Peyer's patch (tissue), 4 donors: ENCODE measurements around the gene PTPRE. TPM values are rescaled to one million over a fixed set of nuclear protein-coding genes. Genes with fewer than 3 reads are reported as not detected.

Experiments
- DNase-seq, 3 donors: peaks; one replicate each; pipeline ENCODE4 v3.0.0-alpha.2; 2017 to 2019
- H3K27ac ChIP-seq, 4 donors: fragments of 200-600 bp; sonication (generic); one replicate each; pipeline ENCODE4 v1.5.1; 2016 to 2019
- H3K27me3 ChIP-seq, 2 donors: fragments of 200-600 bp; sonication (generic); one replicate each; pipeline ENCODE4 v1.5.1; 2019
- H3K36me3 ChIP-seq, 3 donors: fragments of 200-600 bp; sonication (generic); one replicate each; pipeline ENCODE4 v1.5.1; 2016 to 2019
- H3K4me1 ChIP-seq, 4 donors: fragments of 200-600 bp; sonication (generic); one replicate each; pipeline ENCODE4 v1.5.1; 2016 to 2019
- H3K4me3 ChIP-seq, 4 donors: fragments of 200-600 bp; sonication (generic); 1 replicate in 3 of 4; 2 replicates in 1 of 4; pipeline ENCODE4 v1.5.1; 2016 to 2019; ENCODE audit warnings: mild to moderate bottlenecking in 1 of 4
- H3K9me3 ChIP-seq, 4 donors: fragments of 200-600 bp; sonication (generic); one replicate each; pipeline ENCODE4 v1.5.1; 2016 to 2019; ENCODE audit warnings: mild to moderate bottlenecking in 1 of 4
- CTCF ChIP-seq, 6 experiments: fragments of 450-650 bp in 4 of 6; fragments of 200-600 bp in 2 of 6; sonication (generic) in 1 of 6; IDR thresholded peaks; one replicate each; pipeline ENCODE4 v1.5.1; 2017 to 2019; ENCODE audit warnings: antibody characterized with exemption in 6 of 6, mild to moderate bottlenecking in 3 of 6, moderate library complexity in 1 of 6
- POLR2A ChIP-seq, 2 donors: fragments of 450-650 bp; IDR thresholded peaks; one replicate each; pipeline ENCODE4 v1.5.1; 2017; ENCODE audit warnings: antibody characterized with exemption in 2 of 2, mild to moderate bottlenecking in 2 of 2, moderate library complexity in 2 of 2
- total RNA-seq, 4 donors: library from RNA; depleted of rRNA; stranded (reverse); fragments of >200 nt; gene quantifications; one replicate each; pipeline ENCODE4 v1.1.0, GENCODE V29; 2016

Gene PTPRE
- total RNA-seq, 4 donors from 2014 or later = 24.0 to 48.7 (median 35.4) TPM

DNA sequence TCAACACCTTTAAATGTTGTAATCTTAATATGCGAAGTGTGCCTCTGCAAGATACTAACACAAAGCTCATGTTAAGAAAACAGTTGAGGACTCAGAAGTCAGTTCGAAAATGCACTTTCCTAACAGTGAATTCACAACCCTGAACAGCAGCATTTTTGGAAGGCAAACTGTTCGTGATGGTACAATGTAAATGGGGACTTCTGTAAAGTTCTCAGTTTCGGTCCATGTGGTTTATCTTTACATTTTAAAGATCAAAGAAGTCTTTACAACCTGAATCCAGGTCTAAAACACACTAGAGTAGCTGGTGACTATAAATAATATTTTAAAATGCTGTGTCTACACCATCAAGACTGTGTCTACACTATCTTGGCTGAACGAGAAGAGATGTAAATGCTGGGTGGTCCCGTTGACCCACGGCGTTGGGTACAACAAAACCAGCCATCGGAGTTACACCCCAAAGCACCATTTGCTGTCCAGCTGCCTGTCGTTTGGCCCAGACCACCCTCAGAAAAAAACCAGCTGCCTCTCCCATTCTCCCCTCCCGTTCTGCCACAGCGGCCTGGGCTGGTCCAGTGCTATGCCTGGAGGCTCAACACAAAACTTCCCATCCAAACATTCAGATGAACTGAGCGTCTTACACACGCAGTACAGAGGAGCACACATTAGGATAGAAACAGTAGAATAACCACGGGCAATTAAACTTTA is 176.4 kb downstream of the PTPRE start:
- Histone ChIP-seq H3K36me3 (peaks cover 0 to 36% (median 0%) of the 10 kb centered on the region in 3 donors), H3K4me3 (no peak overlapping the region), H3K27me3 (no peaks in the 10 kb centered on the region), H3K27ac (no peak overlapping the region), H3K9me3 (no peaks in the 10 kb centered on the region), H3K4me1 (no peaks in the 10 kb centered on the region)
- TF ChIP-seq POLR2A (IDR thresholded peaks at IDR 0.05) (no peak), CTCF (IDR thresholded peaks at IDR 0.05) (no peak)
- DNase-seq = peak in 2 of 3 donors; percentile 15 to 35

GRCh38 chr10:128084364-128084763 is 177.5 kb downstream of the PTPRE start:
- H3K36me3 ChIP-seq = peaks cover 0 to 26% (median 0%) of the 10 kb centered on the region in 3 donors
- no peak overlapping the region for H3K27ac ChIP-seq
- peak in 2 of 3 donors; percentile 15 to 34 for DNase-seq
- TF ChIP-seq CTCF (IDR thresholded peaks at IDR 0.05) = no peak
- TF ChIP-seq POLR2A (IDR thresholded peaks at IDR 0.05) = no peak
- H3K4me1 ChIP-seq = no peaks in the 10 kb centered on the region
- no peaks in the 10 kb centered on the region for H3K9me3 ChIP-seq
- no peak overlapping the region for H3K4me3 ChIP-seq
- H3K27me3 ChIP-seq = no peaks in the 10 kb centered on the region

DNA sequence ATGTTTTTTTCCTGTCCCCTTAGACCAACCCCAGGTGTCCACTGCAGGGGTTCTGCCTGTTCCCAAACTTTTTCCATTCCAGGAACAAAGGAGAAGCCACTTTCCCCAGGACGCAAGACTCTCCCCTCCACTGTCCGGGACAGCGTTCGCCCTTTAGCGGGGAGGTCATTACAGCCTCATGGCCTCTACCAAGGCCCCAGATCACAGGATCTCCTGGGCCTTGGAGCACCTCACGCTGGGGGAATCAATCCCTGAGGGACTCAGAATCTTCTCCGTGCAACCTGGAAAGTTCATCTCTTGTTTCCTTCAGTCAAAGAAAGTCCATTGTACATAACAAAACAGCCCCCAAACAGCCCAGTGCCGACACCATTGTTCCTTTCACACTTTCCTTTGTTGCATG is 178.1 kb downstream of the PTPRE start:
- Histone ChIP-seq H3K9me3 (no peaks in the 10 kb centered on the region), H3K4me1 (no peaks in the 10 kb centered on the region), H3K27ac (no peak overlapping the region), H3K36me3 (peaks cover 0 to 20% (median 0%) of the 10 kb centered on the region in 3 donors), H3K27me3 (no peaks in the 10 kb centered on the region), H3K4me3 (no peak overlapping the region)
- TF ChIP-seq CTCF (IDR thresholded peaks at IDR 0.05) = no peak
- no peak for TF ChIP-seq POLR2A (IDR thresholded peaks at IDR 0.05)
- peak in 1 of 3 donors; percentile 20 for DNase-seq

DNA sequence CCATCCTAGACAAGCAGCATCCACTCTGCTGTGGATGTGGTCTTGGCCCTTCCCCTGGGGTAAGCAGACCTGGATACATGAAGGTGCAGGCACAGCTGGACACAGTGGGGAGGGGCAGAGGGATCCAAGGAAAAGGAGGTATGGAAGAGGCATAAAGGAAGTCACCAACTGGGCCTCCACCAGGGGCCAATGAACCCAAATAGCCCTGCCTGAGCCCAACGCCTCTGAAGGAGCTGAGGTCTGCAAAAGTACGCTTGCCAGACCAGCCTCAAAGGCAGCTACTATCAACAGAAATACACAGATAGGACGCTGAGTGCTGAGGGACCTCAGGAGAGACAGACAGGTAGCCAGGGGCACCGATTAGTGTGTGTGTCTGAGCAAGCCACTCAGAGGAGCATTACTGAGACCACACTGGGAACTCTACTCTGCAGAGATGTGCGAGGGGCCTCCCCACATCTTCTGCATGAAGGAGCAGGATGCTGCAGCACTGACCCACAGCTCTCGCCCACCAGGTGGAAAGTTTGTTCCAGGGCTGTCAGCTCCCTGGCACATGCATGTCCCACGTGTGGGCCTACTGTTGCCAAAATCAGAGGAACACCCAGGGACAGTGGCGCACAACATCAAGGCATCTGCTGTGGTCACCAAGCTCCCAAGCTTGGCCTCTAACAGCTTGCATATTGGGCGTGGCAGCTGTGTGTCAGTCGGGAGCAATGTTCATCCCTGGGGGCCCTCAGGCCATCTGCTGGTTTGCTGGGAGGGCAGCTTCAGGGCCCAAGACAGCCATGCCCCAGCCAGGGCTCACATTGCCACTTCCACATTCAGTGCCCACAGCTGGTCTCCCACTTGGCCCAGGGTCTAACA is 179.3 kb downstream of the PTPRE start:
- no peak for DNase-seq
- H3K27ac ChIP-seq = no peak overlapping the region

More for the DNA sequence above, 179.3 kb downstream of the PTPRE start:
- TF ChIP-seq POLR2A (IDR thresholded peaks at IDR 0.05) (no peak), CTCF (IDR thresholded peaks at IDR 0.05) (no peak)
- no peaks in the 10 kb centered on the region for H3K27me3 ChIP-seq
- H3K4me3 ChIP-seq = no peak overlapping the region
- H3K4me1 ChIP-seq = no peaks in the 10 kb centered on the region
- no peaks in the 10 kb centered on the region for H3K9me3 ChIP-seq
- H3K36me3 ChIP-seq = peaks cover 0 to 12% (median 0%) of the 10 kb centered on the region in 3 donors
